CD4-positive, alpha-beta T cell treated with Interleukin-6 for 4 hours (primary cell): ENCODE data around the gene NCOR1.

Source experiments
- DNase-seq: peaks from one replicate; pipeline ENCODE4 v3.0.0-alpha.2; 2020; ENCODE audit warnings: mixed read lengths

Gene NCOR1

GRCh38 chr17:16025202-16025601, 190.1 kb downstream of the NCOR1 start:
- DNase-seq = no peak

DNA sequence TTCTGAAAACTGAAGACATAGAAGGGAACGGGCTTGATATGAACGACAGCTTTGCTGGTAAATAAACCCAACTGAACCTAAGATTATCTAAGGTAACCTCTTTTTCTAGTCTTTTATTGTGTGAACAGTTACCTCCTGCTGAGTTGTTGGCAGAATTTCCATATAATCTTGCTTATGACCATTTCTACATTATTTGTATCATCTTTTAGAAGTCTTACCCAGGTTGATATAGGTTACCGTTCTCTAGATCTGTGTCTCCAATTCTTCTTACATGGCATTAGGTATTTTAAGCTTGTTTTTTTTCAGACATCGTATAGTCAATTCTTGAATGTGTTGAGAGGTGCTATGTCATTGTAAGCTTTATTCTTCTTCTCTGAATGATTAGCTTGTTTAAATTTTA, 191.5 kb downstream of the NCOR1 start:
- no peak for DNase-seq

DNA sequence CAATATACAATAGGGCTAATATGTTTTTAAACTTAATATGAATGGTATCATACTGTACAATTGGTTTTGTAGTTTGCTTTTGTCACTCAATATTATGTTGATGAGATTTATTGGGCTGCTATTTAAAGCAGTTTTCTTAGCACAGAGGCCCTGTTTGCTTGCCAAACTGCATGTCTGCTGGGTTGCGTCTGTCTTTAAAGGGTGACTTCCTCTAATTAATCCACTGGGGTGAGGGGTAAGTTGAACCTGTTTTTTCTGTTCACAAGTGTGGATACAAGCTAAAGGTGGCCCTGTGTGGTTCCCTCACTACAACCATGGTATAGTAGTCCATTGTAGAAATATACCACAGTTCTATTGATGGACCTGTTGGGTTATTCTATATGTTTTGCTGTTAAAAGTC, 196.0 kb downstream of the NCOR1 start:
- DNase-seq = no peak

- no peak for DNase-seq
These were observed 201.4 kb downstream of the NCOR1 start for GRCh38 chr17:16013943-16014407.

- DNase-seq = no peak
These were observed 207.9 kb downstream of the NCOR1 start for GRCh38 chr17:16007439-16007838.

- DNase-seq = no peak
These were observed 209.7 kb downstream of the NCOR1 start for GRCh38 chr17:16005636-16006035.

DNA sequence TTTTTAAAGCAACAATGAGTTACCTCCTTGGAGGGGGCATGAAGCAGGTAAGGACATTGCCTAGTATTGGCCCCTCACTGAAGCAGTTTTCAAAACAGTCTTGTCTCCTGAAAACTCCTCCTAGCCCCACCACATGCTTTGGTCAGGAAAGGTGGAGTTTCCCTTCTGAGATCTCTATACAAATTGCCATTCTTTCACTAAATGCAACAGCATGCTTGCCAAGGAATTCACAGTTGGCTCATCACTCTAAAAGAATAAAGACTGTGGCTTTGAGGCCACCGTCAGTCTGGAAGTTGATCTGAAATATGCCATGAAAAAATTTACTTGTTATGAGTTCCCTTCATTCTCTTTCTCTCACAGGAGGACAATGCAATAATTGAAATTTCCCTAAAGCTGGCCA, 211.5 kb downstream of the NCOR1 start:
- no peak for DNase-seq

GRCh38 chr17:16002708-16003260, 212.6 kb downstream of the NCOR1 start:
- no peak for DNase-seq

GRCh38 chr17:16001226-16001897, 214.0 kb downstream of the NCOR1 start:
- no peak for DNase-seq

- no peak for DNase-seq
These were observed 215.1 kb downstream of the NCOR1 start for GRCh38 chr17:15999974-16000827.

GRCh38 chr17:15999141-15999973, 216.0 kb downstream of the NCOR1 start, which contains the start of the genes TTC19 and ZSWIM7:
TSS of gene TTC19 (plus strand) at chr17:15999824. CDS start at chr17:15999849, 25 bp downstream.
TSS of gene ZSWIM7 (minus strand) at chr17:15999704. CDS start at chr17:15999594, 110 bp downstream.
- peak; percentile 96 for DNase-seq

- DNase-seq = no peak
These were observed 217.2 kb downstream of the NCOR1 start for GRCh38 chr17:15998031-15998562.

DNA sequence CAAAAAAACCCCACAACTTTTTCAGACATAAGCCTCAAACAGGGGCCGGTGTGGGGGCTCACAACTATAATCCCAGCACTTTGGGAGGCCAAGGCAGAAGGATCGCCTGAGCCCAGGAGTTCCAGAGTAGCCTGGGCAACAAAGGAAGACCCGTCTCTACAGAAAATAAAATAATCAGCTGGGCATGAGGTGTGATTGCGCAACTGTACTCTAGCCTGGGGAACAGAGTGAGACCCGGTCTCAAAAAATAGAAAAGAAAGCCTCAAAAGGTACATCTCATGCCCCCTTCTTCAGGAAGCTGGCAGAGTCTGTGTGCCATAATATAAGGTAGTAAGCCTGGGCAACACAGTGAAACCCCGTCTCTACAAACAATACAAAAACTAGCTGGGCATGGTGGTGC, 219.0 kb downstream of the NCOR1 start:
- DNase-seq = no peak

GRCh38 chr17:15981646-15982580, 233.4 kb downstream of the NCOR1 start:
- no peak for DNase-seq

DNA sequence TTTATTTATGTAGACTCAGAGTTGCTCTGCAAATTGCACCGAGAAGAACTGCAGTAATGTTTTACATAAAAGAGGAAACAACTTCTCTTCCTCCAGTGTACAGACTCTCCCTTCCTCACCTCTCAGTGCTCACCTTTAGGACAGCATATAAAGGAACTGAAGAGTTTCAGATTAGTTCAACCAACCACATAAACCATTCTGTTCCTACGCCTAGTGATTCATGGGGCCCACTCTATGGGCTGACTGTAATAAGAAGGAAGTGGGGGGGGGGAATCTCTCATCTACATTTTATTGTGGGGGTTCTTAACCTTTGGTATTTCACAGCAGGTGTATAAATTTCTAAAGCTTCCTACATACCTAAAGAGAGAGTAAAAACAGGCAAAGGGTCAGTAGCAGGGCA, 234.1 kb downstream of the NCOR1 start:
- no peak for DNase-seq
